CMK (cell line): ENCODE data around the gene TBRG1.
"Not testable (repeated sequence)": the region's sequence is repeated elsewhere in the genome, so short reads cannot be mapped to it uniquely, and the experiment has no call there.

ENCODE experiments used
- DNase-seq: peaks from one replicate; pipeline ENCODE4 v3.0.0-alpha.2; 2010; ENCODE audit warnings: low read depth

Gene TBRG1

DNA sequence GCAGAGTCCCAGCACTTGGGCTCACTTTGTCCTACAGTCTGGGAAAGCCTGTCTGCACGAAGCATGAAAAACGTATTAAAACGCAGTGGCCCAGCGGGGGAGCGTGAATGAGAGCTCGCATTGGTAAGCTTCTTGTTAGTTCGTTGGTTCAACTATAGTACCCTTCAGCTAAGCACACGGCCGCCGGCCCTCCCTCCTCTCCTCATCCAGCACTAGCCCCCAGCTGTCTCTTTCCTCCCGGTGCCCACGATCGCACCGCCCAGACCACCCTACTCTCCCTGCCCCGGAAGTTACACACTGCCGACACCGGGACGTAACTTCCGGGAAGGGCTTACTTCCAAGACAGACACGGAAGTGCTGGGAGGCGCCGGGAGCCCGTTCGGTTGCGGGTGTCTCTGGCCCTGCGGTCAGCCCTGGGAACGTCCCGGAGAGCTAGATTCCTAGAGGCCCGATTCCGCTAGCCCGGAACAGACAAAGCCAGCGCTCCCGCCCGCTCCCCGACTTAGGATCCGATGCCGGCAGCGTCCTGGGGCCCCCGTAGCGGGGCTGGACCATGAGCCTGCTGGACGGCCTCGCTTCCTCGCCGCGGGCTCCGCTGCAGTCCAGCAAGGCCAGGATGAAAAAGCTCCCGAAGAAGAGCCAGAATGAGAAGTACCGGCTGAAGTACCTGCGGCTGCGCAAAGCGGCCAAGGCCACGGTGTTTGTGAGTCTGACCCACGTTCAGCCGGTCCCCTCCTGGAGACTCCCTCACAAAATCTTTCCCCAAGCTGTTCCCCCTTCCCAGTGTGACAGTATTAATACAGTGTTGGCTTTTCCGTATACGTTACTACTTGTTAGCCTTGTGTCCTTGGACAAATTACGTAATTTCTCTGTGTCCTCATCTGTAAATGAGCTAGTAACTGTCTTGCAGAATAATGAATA lies at the start of gene TBRG1:
Gene TBRG1 (plus strand): TSS at position 334 of the 921 bp plus-strand sequence. CDS start 220 bp downstream, at position 554.
- DNase-seq, result peak; percentile 92

DNA sequence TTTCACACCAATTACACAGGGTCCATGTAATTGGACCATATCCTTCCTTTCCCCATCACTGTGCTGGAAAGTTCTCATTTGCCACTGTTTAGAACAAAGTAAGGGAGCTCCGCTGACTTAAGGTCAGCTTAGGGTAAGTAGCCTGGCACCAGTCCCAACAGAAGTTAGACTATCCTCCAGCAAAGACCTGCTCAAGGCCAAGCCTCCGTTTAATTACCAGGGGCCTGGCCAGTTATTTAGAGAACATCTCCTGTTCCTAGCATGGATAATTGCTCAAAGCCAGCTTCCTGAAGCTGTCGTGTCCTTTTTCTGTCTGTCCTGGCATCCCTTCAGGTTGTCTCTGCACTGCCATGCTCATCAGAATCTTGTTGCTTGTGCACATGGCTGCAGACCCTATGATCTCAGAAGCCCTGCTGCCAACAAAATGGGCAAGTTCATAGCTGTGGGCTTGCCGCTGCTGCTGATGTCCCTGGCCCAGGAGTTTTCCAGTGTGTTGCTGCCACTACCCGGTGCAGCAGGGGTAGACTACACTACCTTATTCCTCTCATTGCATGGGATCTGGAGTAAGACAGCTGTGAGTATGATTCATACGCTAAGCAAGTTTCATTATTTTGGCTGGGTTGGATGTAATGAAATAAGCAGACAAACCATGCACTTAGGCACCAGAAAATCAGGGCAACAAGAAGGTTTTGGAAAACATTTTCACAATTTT lies 44.8 kb upstream of the TBRG1 start:
- DNase-seq, result no peak

- DNase-seq, result no peak
Observed at GRCh38 chr11:124578761-124579160, 43.9 kb upstream of the TBRG1 start.

GRCh38 chr11:124581817-124582216 lies 40.8 kb upstream of the TBRG1 start:
- DNase-seq, result no peak

GRCh38 chr11:124582565-124582964 lies 40.1 kb upstream of the TBRG1 start:
- no peak for DNase-seq

GRCh38 chr11:124583781-124584180 lies 38.9 kb upstream of the TBRG1 start:
- DNase-seq, result no peak

GRCh38 chr11:124584681-124585372 lies 37.8 kb upstream of the TBRG1 start:
- DNase-seq, result no peak

- peak; percentile 24 for DNase-seq
Observed at GRCh38 chr11:124586238-124586860, 36.3 kb upstream of the TBRG1 start.

GRCh38 chr11:124591430-124591829 lies 31.2 kb upstream of the TBRG1 start:
- DNase-seq, result no peak

DNA sequence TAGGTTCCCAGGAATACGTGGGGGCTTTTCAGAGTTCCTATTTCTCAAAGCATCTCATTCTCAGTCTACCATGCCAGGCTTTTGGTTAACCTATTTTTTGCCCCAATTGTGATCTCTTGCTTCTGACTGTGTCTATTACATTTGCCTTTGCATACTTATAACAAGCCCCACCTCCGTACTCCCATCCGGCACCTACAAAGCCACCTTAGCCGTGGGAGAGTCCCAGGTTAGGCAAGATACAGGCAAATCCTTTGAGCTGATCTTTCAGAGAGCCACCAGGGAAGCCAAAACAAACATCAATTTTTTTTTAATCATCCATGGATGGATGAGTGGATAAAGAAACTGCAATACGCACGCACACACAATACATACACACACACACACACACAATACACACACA lies 30.0 kb upstream of the TBRG1 start:
- DNase-seq, result no peak

DNA sequence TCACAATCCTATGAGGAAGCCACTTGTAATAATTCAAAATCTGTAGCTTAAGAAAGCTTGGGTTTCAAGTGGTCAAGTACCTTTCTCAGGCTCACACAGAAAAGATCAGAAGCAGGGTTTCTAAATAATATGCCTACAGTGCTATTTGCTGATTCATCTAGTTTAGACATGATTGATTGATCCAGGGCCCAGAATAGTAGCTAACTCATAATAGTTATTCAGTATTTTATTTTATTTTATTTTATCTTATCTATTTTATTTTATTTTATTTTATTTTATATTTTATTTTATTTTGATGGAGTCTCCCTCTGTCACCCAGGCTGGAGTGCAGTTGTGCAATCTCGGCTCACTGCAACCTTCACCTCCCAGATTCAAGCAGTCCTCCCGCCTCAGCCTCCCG lies 27.4 kb upstream of the TBRG1 start:
- no peak for DNase-seq

DNA sequence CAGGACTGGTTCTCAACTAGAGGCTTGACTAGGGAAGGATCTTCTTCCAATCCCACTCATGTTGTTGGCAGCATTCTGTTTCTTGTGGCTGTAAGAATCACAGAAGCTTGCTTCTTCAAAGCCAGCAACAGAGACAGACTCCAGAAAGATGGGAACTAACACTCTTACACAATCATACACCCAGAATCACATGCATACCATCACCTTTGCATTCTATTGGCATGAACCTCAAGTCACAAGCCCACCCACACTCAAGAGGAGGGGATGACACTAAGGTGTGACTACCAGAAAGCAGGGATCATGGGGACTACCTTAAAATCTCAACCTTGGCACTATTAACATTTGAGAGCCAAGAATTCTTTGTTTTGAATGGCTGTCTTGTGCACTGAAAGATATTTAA lies 25.0 kb upstream of the TBRG1 start:
- no peak for DNase-seq

- DNase-seq, result no peak
Observed at GRCh38 chr11:124600621-124601320, 21.9 kb upstream of the TBRG1 start.

- DNase-seq, result no peak
Observed at GRCh38 chr11:124602193-124602592, 20.5 kb upstream of the TBRG1 start.

- DNase-seq, result not testable (repeated sequence)
Observed at GRCh38 chr11:124602723-124603122, 19.9 kb upstream of the TBRG1 start.

DNA sequence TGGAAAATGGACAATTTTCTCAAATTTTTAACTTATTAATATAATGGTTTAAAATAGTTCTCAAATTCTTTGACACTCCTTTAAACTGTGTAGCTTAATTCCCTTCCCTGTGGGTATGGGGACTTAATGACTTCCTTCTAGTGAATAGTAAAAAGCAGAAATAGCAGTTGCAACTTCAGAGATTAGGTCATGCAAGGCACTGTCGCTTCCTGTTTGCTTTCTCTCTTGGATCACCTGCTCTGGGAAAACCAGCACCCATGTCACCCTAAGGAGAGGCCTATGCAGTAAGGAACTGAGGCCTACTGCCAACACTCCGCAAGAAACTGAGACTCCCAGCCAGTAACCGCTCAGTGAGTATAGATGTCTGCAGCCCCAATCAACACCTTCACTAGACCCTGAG lies 16.9 kb upstream of the TBRG1 start:
- no peak for DNase-seq

DNA sequence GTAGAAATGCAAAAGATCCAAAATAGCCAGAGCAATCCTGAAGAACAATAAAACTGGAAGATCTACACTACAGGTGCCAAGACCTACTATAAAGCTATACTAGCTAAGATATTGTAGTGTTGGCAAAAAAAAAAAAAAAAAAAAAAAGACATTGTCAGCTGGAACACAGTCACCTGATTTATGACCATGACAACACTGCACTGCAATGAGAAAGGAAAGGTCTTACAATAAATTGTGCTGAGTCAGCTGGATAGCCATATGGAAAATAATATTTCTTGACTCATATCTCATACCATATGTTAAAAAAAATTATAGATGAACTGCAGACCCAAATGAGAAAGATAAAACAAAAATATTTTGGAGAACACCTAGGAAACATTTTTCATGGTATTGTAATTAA lies 14.5 kb upstream of the TBRG1 start:
- no peak for DNase-seq

GRCh38 chr11:124610295-124610694 lies 12.4 kb upstream of the TBRG1 start:
- DNase-seq, result no peak

GRCh38 chr11:124611064-124611463 lies 11.6 kb upstream of the TBRG1 start, which contains the start of gene PANX3:
PANX3 (plus strand) TSS chr11:124611428; CDS start chr11:124611557, 129 bp downstream.
- DNase-seq, result no peak

GRCh38 chr11:124612045-124612444 lies 10.6 kb upstream of the TBRG1 start:
- no peak for DNase-seq

DNA sequence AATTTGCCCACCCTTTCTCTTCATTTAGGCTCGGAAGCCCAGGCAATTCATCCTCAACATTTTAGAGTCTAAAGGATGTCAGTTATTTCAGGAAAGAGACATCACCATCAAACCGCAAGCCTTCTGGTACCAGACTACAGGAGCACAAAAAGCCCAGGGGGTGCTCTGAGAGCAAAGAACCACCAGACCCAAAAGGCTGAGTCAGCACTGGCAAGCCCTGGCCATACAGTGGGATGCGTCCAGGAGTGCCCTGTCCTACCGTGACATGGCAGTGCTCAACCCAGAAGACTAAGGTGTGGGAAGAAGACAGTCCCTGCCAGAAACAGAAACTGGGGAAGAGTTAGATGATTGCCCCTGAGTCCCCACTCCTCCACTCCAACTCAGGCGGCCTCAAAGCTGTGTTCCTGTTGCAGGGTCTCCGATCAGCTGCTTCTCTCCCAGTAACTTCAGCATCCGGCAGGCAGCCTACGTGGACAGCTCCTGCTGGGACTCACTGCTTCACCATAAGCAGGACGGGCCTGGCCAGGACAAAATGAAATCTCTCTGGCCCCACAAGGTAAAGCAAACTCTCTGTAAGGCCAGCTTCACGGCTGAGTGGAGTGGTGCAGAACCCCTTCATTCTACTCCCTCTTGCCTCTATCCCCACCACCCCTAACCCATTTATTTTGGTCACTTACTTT lies 10.0 kb upstream of the TBRG1 start:
- no peak for DNase-seq
